GM19238 (cell line): ENCODE measurements around the gene DIP2C.

ENCODE experiments used
- DNase-seq: peaks from one replicate; pipeline ENCODE4 v3.0.0; 2011; ENCODE audit warnings: low spot score; ENCODE audit not compliant: insufficient read length

The DIP2C gene

GRCh38 chr10:580778-581177 lies 108.7 kb downstream of the DIP2C start:
- DNase-seq = no peak

GRCh38 chr10:576130-576465 lies 113.4 kb downstream of the DIP2C start:
- no peak for DNase-seq

GRCh38 chr10:575402-576129 lies 113.9 kb downstream of the DIP2C start:
- DNase-seq = no peak

- no peak for DNase-seq
These were observed 116.8 kb downstream of the DIP2C start for GRCh38 chr10:572696-573095.

GRCh38 chr10:571688-572451 lies 117.6 kb downstream of the DIP2C start:
- DNase-seq = no peak

- DNase-seq = no peak
These were observed 118.3 kb downstream of the DIP2C start for GRCh38 chr10:571166-571565.

GRCh38 chr10:570628-571163 lies 118.8 kb downstream of the DIP2C start:
- DNase-seq = no peak

- DNase-seq = no peak
These were observed 119.4 kb downstream of the DIP2C start for GRCh38 chr10:569961-570627.

GRCh38 chr10:568848-569247 lies 120.6 kb downstream of the DIP2C start:
- no peak for DNase-seq

- DNase-seq = no peak
These were observed 121.6 kb downstream of the DIP2C start for GRCh38 chr10:567869-568268.

GRCh38 chr10:566241-566885 lies 123.1 kb downstream of the DIP2C start:
- DNase-seq = no peak

GRCh38 chr10:565676-566075 lies 123.8 kb downstream of the DIP2C start:
- no peak for DNase-seq

- DNase-seq = no peak
These were observed 124.3 kb downstream of the DIP2C start for GRCh38 chr10:565146-565545.

- DNase-seq = no peak
These were observed 125.6 kb downstream of the DIP2C start for GRCh38 chr10:563827-564226.

GRCh38 chr10:562142-562541 lies 127.3 kb downstream of the DIP2C start:
- no peak for DNase-seq

- no peak for DNase-seq
These were observed 127.7 kb downstream of the DIP2C start for GRCh38 chr10:561721-562120.

GRCh38 chr10:560314-560992 lies 129.0 kb downstream of the DIP2C start:
- DNase-seq = no peak

GRCh38 chr10:559767-560047 lies 129.8 kb downstream of the DIP2C start:
- DNase-seq = no peak

- no peak for DNase-seq
These were observed 130.3 kb downstream of the DIP2C start for GRCh38 chr10:558891-559766.

- DNase-seq = no peak
These were observed 131.1 kb downstream of the DIP2C start for GRCh38 chr10:558364-558763.
